Measurements from ENCODE around the gene NKX1-1.
"Not testable (repeated sequence)": the region's sequence is repeated elsewhere in the genome, so short reads cannot be mapped to it uniquely, and the experiment has no call there.

The NKX1-1 gene

GRCh38 chr4:1393866-1394265 lies 12.4 kb downstream of the NKX1-1 start:
- H2AFZ ChIP-seq (ENCODE audit: low read depth, low read length), result no peak overlapping the region
- H3K9ac ChIP-seq (ENCODE audit: low read length), result no peak overlapping the region
- TF ChIP-seq EZH2phosphoT487 (IDR thresholded peaks at IDR 0.05; ENCODE audit: low read depth) (no peak), CTCF (IDR thresholded peaks at IDR 0.05; ENCODE audit: low read depth, low read length) (no peak)
- no peaks in the 10 kb centered on the region for H3K4me1 ChIP-seq (ENCODE audit: low read length)
- no peaks in the 10 kb centered on the region for H3K9me3 ChIP-seq (ENCODE audit: insufficient read depth, low read length)
- H3K4me3 ChIP-seq (ENCODE audit: low read length), result no peak overlapping the region
- H3K36me3 ChIP-seq (replicated peaks; ENCODE audit: low read depth, low read length), result peaks cover 31% of the 10 kb centered on the region
- no peak overlapping the region for H3K27ac ChIP-seq (ENCODE audit: low read length)
- H4K20me1 ChIP-seq (ENCODE audit: insufficient read depth, low read length), result no peaks in the 10 kb centered on the region
- H3K4me2 ChIP-seq (ENCODE audit: low read length), result no peak overlapping the region
- no peaks in the 10 kb centered on the region for H3K27me3 ChIP-seq (ENCODE audit: low read depth, low read length)
- no peaks in the 10 kb centered on the region for H3K79me2 ChIP-seq (ENCODE audit: low read length)

GRCh38 chr4:1393363-1393762 lies 12.9 kb downstream of the NKX1-1 start:
- not testable (repeated sequence) for H3K9me3 ChIP-seq (ENCODE audit: insufficient read depth, low read length); H3K27ac ChIP-seq (ENCODE audit: low read length); H3K4me3 ChIP-seq (ENCODE audit: low read length); H3K4me1 ChIP-seq (ENCODE audit: low read length); H3K4me2 ChIP-seq (ENCODE audit: low read length); H3K9ac ChIP-seq (ENCODE audit: low read length); H3K79me2 ChIP-seq (ENCODE audit: low read length); H4K20me1 ChIP-seq (ENCODE audit: insufficient read depth, low read length); H3K27me3 ChIP-seq (ENCODE audit: low read depth, low read length); H2AFZ ChIP-seq (ENCODE audit: low read depth, low read length)
- peaks cover 36% of the 10 kb centered on the region for H3K36me3 ChIP-seq (replicated peaks; ENCODE audit: low read depth, low read length)

DNA sequence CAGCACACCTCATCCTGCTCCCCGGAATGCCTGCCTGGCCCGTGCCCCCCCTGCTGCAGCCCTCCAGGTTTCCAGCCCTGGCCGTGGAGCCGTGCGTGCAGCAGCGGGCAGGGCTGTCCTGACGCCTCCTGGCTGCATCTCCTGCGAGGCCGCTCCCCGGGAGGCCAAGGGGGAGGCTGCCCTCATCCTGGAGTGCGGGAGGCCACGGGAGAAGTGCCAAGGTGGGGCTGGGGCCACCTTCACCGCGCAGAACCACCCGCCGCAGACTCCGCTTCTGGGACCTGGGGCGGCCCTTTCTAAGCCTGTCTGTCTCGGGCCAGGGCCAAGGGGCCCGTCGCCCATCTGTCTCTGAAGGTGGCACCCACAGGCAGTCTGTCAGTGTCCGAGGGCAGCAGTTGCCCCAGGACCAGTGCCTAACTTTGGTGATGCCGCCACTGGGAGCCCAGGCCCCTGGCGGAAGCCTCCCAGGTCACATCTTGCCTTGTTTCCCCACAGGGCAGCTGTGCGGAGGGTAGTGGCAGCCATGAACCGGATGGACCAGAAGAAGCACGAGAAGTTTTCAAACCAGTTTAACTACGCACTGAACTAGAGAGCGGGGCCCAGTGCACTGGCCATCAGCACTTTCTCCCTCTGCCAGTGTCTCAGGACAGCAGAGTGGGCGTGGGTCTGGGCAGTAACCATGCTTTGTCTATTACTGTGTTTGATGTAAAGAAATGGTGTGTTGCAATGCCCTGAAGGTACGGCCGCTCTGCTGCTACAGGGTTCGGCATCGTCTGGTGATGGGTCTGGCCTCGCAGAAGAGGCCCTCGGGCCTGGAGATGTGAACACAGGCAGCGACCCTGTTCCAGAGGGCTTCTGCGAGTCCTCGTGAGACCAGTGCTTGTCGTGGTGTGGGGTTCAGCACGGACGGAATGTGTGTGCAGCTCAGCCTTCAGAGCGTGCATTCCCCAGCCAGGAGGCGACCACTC lies 20.6 kb downstream of the NKX1-1 start:
- Histone ChIP-seq H3K36me3 (replicated peaks; ENCODE audit: low read depth, low read length) (peaks cover 15% of the 10 kb centered on the region), H4K20me1 (ENCODE audit: insufficient read depth, low read length) (no peaks in the 10 kb centered on the region), H3K4me2 (ENCODE audit: low read length) (no peak overlapping the region), H2AFZ (ENCODE audit: low read depth, low read length) (no peak overlapping the region), H3K27me3 (ENCODE audit: low read depth, low read length) (no peaks in the 10 kb centered on the region), H3K9me3 (ENCODE audit: insufficient read depth, low read length) (no peaks in the 10 kb centered on the region), H3K4me3 (ENCODE audit: low read length) (no peak overlapping the region), H3K27ac (ENCODE audit: low read length) (no peak overlapping the region), H3K79me2 (ENCODE audit: low read length) (no peaks in the 10 kb centered on the region), H3K4me1 (ENCODE audit: low read length) (no peaks in the 10 kb centered on the region), H3K9ac (ENCODE audit: low read length) (no peak overlapping the region)
- no peak for TF ChIP-seq EZH2phosphoT487 (IDR thresholded peaks at IDR 0.05; ENCODE audit: low read depth)
- no peak for TF ChIP-seq CTCF (IDR thresholded peaks at IDR 0.05; ENCODE audit: low read depth, low read length)

DNA sequence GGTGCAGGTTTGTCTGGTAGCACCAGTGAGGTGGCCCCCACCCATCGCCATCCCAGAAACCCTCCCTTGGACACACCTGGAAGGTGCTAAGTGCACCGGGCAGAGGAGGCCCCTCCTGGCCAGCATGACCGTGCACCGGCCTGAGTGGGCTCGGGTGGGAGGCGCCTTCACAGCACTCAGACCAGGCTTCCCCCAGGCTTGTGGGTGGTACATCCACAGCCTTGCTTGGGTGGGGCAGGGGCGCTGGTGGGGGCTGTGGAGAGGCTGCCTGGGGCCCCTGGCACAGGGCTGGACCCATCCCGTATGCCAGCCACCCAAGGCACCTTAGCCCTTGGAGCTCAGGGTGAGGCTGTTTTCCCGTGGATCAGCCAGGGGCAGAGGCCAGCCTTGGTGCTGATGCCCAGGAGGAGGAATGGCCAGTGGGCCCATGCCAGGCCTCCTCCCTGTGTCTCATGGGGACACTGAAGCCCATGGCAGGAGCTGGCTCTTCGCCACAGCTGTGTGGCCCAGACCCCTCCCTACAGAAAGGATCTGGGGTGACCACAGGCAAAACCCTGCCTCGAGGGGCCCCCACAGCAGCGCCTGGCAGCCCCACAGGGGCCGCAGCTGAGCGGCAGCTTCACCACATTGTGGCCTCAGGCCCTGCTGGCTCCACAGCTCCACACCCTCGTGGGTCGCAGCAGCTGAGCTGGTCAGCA lies 21.4 kb downstream of the NKX1-1 start:
- Histone ChIP-seq H2AFZ (ENCODE audit: low read depth, low read length) (no peak overlapping the region), H3K27me3 (ENCODE audit: low read depth, low read length) (no peaks in the 10 kb centered on the region), H3K4me3 (ENCODE audit: low read length) (no peak overlapping the region), H3K79me2 (ENCODE audit: low read length) (no peaks in the 10 kb centered on the region), H3K36me3 (replicated peaks; ENCODE audit: low read depth, low read length) (peaks cover 15% of the 10 kb centered on the region), H3K9ac (ENCODE audit: low read length) (no peak overlapping the region), H3K9me3 (ENCODE audit: insufficient read depth, low read length) (no peaks in the 10 kb centered on the region), H3K4me2 (ENCODE audit: low read length) (no peak overlapping the region), H3K4me1 (ENCODE audit: low read length) (no peaks in the 10 kb centered on the region), H4K20me1 (ENCODE audit: insufficient read depth, low read length) (no peaks in the 10 kb centered on the region), H3K27ac (ENCODE audit: low read length) (no peak overlapping the region)
- TF ChIP-seq CTCF (IDR thresholded peaks at IDR 0.05; ENCODE audit: low read depth, low read length) (no peak), EZH2phosphoT487 (IDR thresholded peaks at IDR 0.05; ENCODE audit: low read depth) (no peak)
